A673 (cell line): Measurements from ENCODE around the gene DIDO1. TPM values are rescaled to one million over a fixed set of nuclear protein-coding genes. Genes with fewer than 3 reads are reported as not detected.

Experiments used
- BruUV-seq: library from RNA; stranded (reverse); fragments of 400-500 nt; replicated peaks from 2 replicates; lab custom pipeline; 2021; lab: Mats Ljungman, UMichigan
- CTCF ChIA-PET: fragments of 300-600 bp; sonication (Branson Sonifier 250); formaldehyde crosslinking; loops from one replicate; lab custom pipeline; 2022; ENCODE audit warnings: antibody characterized with exemption; lab: Charles Lee
- POLR2A ChIA-PET: fragments of 300-600 bp; sonication (Branson Sonifier 250); formaldehyde crosslinking; loops from one replicate; lab custom pipeline; 2022; ENCODE audit warnings: antibody characterized with exemption; ENCODE audit not compliant: low non-redundant PET; lab: Charles Lee
- DNase-seq: peaks from one replicate; pipeline ENCODE4 v3.0.0-alpha.2; 2015; ENCODE audit warnings: low spot score
- H3K27ac ChIP-seq: fragments of 200-600 bp; sonication (generic); 2 replicates; pipeline ENCODE4 v1.5.1; 2016; ENCODE audit warnings: mixed run types, low read depth, mild to moderate bottlenecking, mixed read lengths, antibody characterized with exemption, low read length; ENCODE audit not compliant: poor library complexity, severe bottlenecking
- H3K27me3 ChIP-seq: fragments of 200-600 bp; sonication (generic); replicated peaks from 2 replicates; pipeline ENCODE4 v1.6.1; 2017; ENCODE audit warnings: mixed run types, low read depth, mild to moderate bottlenecking, mixed read lengths, antibody characterized with exemption, low read length; ENCODE audit not compliant: insufficient read depth, poor library complexity
- H3K36me3 ChIP-seq: fragments of 200-600 bp; sonication (generic); 2 replicates; pipeline ENCODE4 v1.6.1; 2016; ENCODE audit warnings: mixed run types, mild to moderate bottlenecking, mixed read lengths, antibody characterized with exemption, low read length; ENCODE audit not compliant: insufficient read depth, poor library complexity, severe bottlenecking
- H3K4me1 ChIP-seq: fragments of 200-600 bp; sonication (generic); 2 replicates; pipeline ENCODE4 v1.6.1; 2017; ENCODE audit warnings: mixed run types, mild to moderate bottlenecking, mixed read lengths, antibody characterized with exemption, low read length; ENCODE audit not compliant: insufficient read depth, poor library complexity, severe bottlenecking
- H3K4me3 ChIP-seq: fragments of 200-600 bp; sonication (generic); 2 replicates; pipeline ENCODE4 v1.5.1; 2016; ENCODE audit warnings: low read depth, mixed run types, mild to moderate bottlenecking, mixed read lengths, low read length; ENCODE audit not compliant: poor library complexity, severe bottlenecking
- H3K9me3 ChIP-seq: fragments of 200-600 bp; sonication (generic); 2 replicates; pipeline ENCODE4 v1.6.1; 2016; ENCODE audit warnings: mixed run types, low read depth, mild to moderate bottlenecking, mixed read lengths, antibody characterized with exemption, low read length; ENCODE audit not compliant: poor library complexity, severe bottlenecking
- CTCF ChIP-seq: fragments of 300-800, 200-600 bp; sonication (generic); conservative IDR thresholded peaks from 2 replicates; pipeline ENCODE4 v1.5.1; 2017; ENCODE audit warnings: low read depth, mild to moderate bottlenecking, antibody characterized with exemption, low read length, moderate library complexity, mixed read lengths
- EZH2 ChIP-seq: fragments of 200-600 bp; sonication (generic); IDR thresholded peaks from 2 replicates; pipeline ENCODE4 v1.6.1; 2017; ENCODE audit warnings: borderline replicate concordance, low read depth, mild to moderate bottlenecking, mixed read lengths, antibody characterized with exemption, low read length; ENCODE audit not compliant: poor library complexity, severe bottlenecking
- intact Hi-C: fragments of 100-400 bp; cut with micrococcal nuclease; formaldehyde crosslinking; loops from one replicate; pipeline ENCODE4 v1.10.0; 2022; ENCODE audit not compliant: unreplicated experiment
- total RNA-seq: library from RNA; stranded (reverse); gene quantifications from 2 replicates; pipeline ENCODE4 v1.2.3, GENCODE V29; 2021

DIDO1 gene
- total RNA-seq, 1 experiment from 2014 or later, result 64.4 TPM

- CTCF ChIA-PET, result no interaction called here
- intact Hi-C loops, result no loop called here
- Histone ChIP-seq H3K4me3 (no peak overlapping the region), H3K36me3 (peaks cover 26% of the 10 kb centered on the region), H3K27me3 (no peaks in the 10 kb centered on the region), H3K9me3 (no peaks in the 10 kb centered on the region), H3K4me1 (peaks cover 21% of the 10 kb centered on the region), H3K27ac (no peak overlapping the region)
- POLR2A ChIA-PET, result no interaction called here
- DNase-seq, result no peak
- TF ChIP-seq CTCF, result no peak
- TF ChIP-seq EZH2, result no peak
- BruUV-seq, result no TSS peak
These were observed 7.7 kb upstream of the DIDO1 start for GRCh38 chr20:62933966-62934365.

- TF ChIP-seq EZH2, result no peak
- TF ChIP-seq CTCF, result no peak
- CTCF ChIA-PET, result no interaction called here
- POLR2A ChIA-PET, result no interaction called here
- no peaks in the 10 kb centered on the region for H3K27me3 ChIP-seq
- peaks cover 26% of the 10 kb centered on the region for H3K36me3 ChIP-seq
- no peak for DNase-seq
- no TSS peak for BruUV-seq
- H3K9me3 ChIP-seq, result no peaks in the 10 kb centered on the region
- peak overlapping the region; percentile 5 for H3K27ac ChIP-seq
- H3K4me1 ChIP-seq, result peaks cover 33% of the 10 kb centered on the region
- no peak overlapping the region for H3K4me3 ChIP-seq
- intact Hi-C loops, result no loop called here
These were observed 5.2 kb upstream of the DIDO1 start for GRCh38 chr20:62931464-62931863.

GRCh38 chr20:62929051-62929538 is 2.8 kb upstream of the DIDO1 start:
- peak; percentile 52 for DNase-seq
- H3K4me3 ChIP-seq, result peak overlapping the region; percentile 35
- no peaks in the 10 kb centered on the region for H3K27me3 ChIP-seq
- POLR2A ChIA-PET, result no interaction called here
- H3K27ac ChIP-seq, result peak overlapping the region; percentile 60
- peaks cover 7% of the 10 kb centered on the region for H3K36me3 ChIP-seq
- H3K4me1 ChIP-seq, result peaks cover 29% of the 10 kb centered on the region
- intact Hi-C loops, result no loop called here
- TF ChIP-seq EZH2 (no peak), CTCF (no peak)
- H3K9me3 ChIP-seq, result no peaks in the 10 kb centered on the region
- CTCF ChIA-PET, result no interaction called here
- BruUV-seq, result no TSS peak
